Gastroesophageal sphincter (tissue), 3 donors: Measurements from ENCODE around the gene BAG5.

ENCODE experiments used
- CTCF ChIP-seq, 4 experiments: fragments of 200-600 bp in 2 of 4; fragments of 450-650 bp in 2 of 4; sonication (generic) in 1 of 4; IDR thresholded peaks; one replicate each; pipeline ENCODE4 v1.5.1; 2017 to 2019; ENCODE audit warnings: antibody characterized with exemption in 4 of 4, mild to moderate bottlenecking in 2 of 4, moderate library complexity in 2 of 4
- EP300 ChIP-seq: sonication (generic); formaldehyde crosslinking; IDR thresholded peaks from one replicate; pipeline ENCODE4 v1.6.1; 2017; ENCODE audit warnings: antibody characterized with exemption, mild to moderate bottlenecking
- POLR2A ChIP-seq, 2 donors: fragments of 450-650 bp; IDR thresholded peaks; one replicate each; pipeline ENCODE4 v1.6.1; 2017; ENCODE audit warnings: antibody characterized with exemption in 2 of 2, mild to moderate bottlenecking in 2 of 2, moderate library complexity in 1 of 2
- POLR2AphosphoS5 ChIP-seq: sonication (generic); formaldehyde crosslinking; IDR thresholded peaks from one replicate; pipeline ENCODE4 v1.6.1; 2017; ENCODE audit warnings: antibody characterized with exemption

GRCh38 chr14:103552011-103552845, 10.2 kb downstream of the BAG5 start:
- TF ChIP-seq CTCF (IDR thresholded peaks at IDR 0.05) (no peak), POLR2A (IDR thresholded peaks at IDR 0.05) (no peak), POLR2AphosphoS5 (peak; percentile 81), EP300 (no peak)
